Femur (tissue), 1 donor: ENCODE measurements around the gene FAM187B.
"Not testable (repeated sequence)": the region's sequence is repeated elsewhere in the genome, so short reads cannot be mapped to it uniquely, and the experiment has no call there.

ENCODE experiments used
- DNase-seq: peaks from one replicate; pipeline ENCODE4 v3.0.0-alpha.2; 2017

The FAM187B gene

GRCh38 chr19:35261356-35262100, 33.0 kb upstream of the FAM187B start:
- DNase-seq: no peak

- DNase-seq: no peak
These were observed 32.3 kb upstream of the FAM187B start for GRCh38 chr19:35260694-35261304.

- DNase-seq: no peak
These were observed 28.5 kb upstream of the FAM187B start for GRCh38 chr19:35257113-35257461.

GRCh38 chr19:35256566-35256965, 28.0 kb upstream of the FAM187B start:
- DNase-seq: no peak

- no peak for DNase-seq
These were observed 26.1 kb upstream of the FAM187B start for GRCh38 chr19:35254341-35255297.

- no peak for DNase-seq
These were observed 25.1 kb upstream of the FAM187B start for GRCh38 chr19:35253316-35254286.

- no peak for DNase-seq
These were observed 22.9 kb upstream of the FAM187B start for GRCh38 chr19:35251456-35251855.

- no peak for DNase-seq
These were observed 21.5 kb upstream of the FAM187B start for GRCh38 chr19:35249848-35250711.

- DNase-seq: no peak
These were observed 20.8 kb upstream of the FAM187B start for GRCh38 chr19:35249146-35249847.

GRCh38 chr19:35248310-35249145, 20.0 kb upstream of the FAM187B start, which contains the start of gene LSR:
Gene LSR (plus strand): TSS chr19:35249002. CDS start chr19:35249023, 21 bp downstream.
- DNase-seq: no peak

GRCh38 chr19:35247526-35248309, 19.2 kb upstream of the FAM187B start:
- no peak for DNase-seq

GRCh38 chr19:35246466-35247092, 18.0 kb upstream of the FAM187B start:
- DNase-seq: no peak

GRCh38 chr19:35241417-35241816, 12.9 kb upstream of the FAM187B start:
- no peak for DNase-seq

- no peak for DNase-seq
These were observed 11.8 kb upstream of the FAM187B start for GRCh38 chr19:35240327-35240726.

- DNase-seq: not testable (repeated sequence)
These were observed 11.1 kb upstream of the FAM187B start for GRCh38 chr19:35239597-35239996.

GRCh38 chr19:35236638-35237400, 8.3 kb upstream of the FAM187B start:
- no peak for DNase-seq

- DNase-seq: no peak
These were observed 4.4 kb upstream of the FAM187B start for GRCh38 chr19:35232912-35233311.
